SU-DHL-6 (cell line): Measurements from ENCODE around the gene JAK1.

Source experiments
- H2AFZ ChIP-seq: fragments of 200-600 bp; sonication (generic); 2 replicates; pipeline ENCODE4 v1.6.1; 2014; ENCODE audit warnings: low read depth, mild to moderate bottlenecking, moderate library complexity, mixed read lengths, antibody characterized with exemption, low read length; ENCODE audit not compliant: severe bottlenecking
- H3F3A ChIP-seq: fragments of 200-600 bp; shearing (Covaris generic); 2 replicates; pipeline ENCODE4 v1.6.0; 2016; ENCODE audit warnings: antibody characterized with exemption, mild to moderate bottlenecking; ENCODE audit not compliant: insufficient read depth
- H3K27ac ChIP-seq: fragments of 200-600 bp; sonication (generic); 2 replicates; pipeline ENCODE4 v1.5.1; 2016; ENCODE audit warnings: low read depth, mild to moderate bottlenecking, low read length, moderate library complexity, mixed read lengths
- H3K27me3 ChIP-seq: fragments of 200-600 bp; sonication (generic), shearing (Covaris generic); 2 replicates; pipeline ENCODE4 v1.6.0; 2014; ENCODE audit warnings: mild to moderate bottlenecking, low read length
- H3K36me3 ChIP-seq: fragments of 200-600 bp; sonication (generic); 2 replicates; pipeline ENCODE4 v1.6.1; 2014; ENCODE audit warnings: mild to moderate bottlenecking, low read length, mixed read lengths
- H3K4me2 ChIP-seq: fragments of 300-600, 200-600 bp; shearing (Covaris generic), sonication (generic); 2 replicates; pipeline ENCODE4 v1.6.0; 2014; ENCODE audit warnings: low read length, low read depth, mild to moderate bottlenecking; ENCODE audit not compliant: poor library complexity, severe bottlenecking
- H3K4me3 ChIP-seq: fragments of 200-600 bp; sonication (generic); 2 replicates; pipeline ENCODE4 v1.5.1; 2014; ENCODE audit warnings: antibody characterized with exemption, low read length, mild to moderate bottlenecking, mixed read lengths; ENCODE audit not compliant: insufficient read depth, poor library complexity, severe bottlenecking
- H3K79me2 ChIP-seq: fragments of 200-600 bp; sonication (generic); 2 replicates; pipeline ENCODE4 v1.6.1; 2014; ENCODE audit warnings: mild to moderate bottlenecking, low read length, moderate library complexity; ENCODE audit not compliant: insufficient read depth
- H3K9ac ChIP-seq: fragments of 200-600 bp; sonication (generic); 2 replicates; pipeline ENCODE4 v1.7.0; 2014; ENCODE audit warnings: mild to moderate bottlenecking, low read length
- H3K9me2 ChIP-seq: fragments of 200-600 bp; sonication (generic); replicated peaks from 2 replicates; pipeline ENCODE4 v1.6.1; 2014; ENCODE audit warnings: low read length; ENCODE audit not compliant: insufficient read depth
- H3K9me3 ChIP-seq: fragments of 200-600 bp; sonication (generic); 2 replicates; pipeline ENCODE4 v1.6.1; 2014; ENCODE audit warnings: low read length, mixed read lengths; ENCODE audit not compliant: insufficient read depth
- H4K20me1 ChIP-seq: fragments of 200-600 bp; sonication (generic); 2 replicates; pipeline ENCODE4 v1.6.1; 2014; ENCODE audit warnings: low read depth, mild to moderate bottlenecking, antibody characterized with exemption, low read length, moderate library complexity, mixed read lengths
- EZH2phosphoT487 ChIP-seq: fragments of 200-600 bp; sonication (generic), shearing (Covaris generic); conservative IDR thresholded peaks from 2 replicates; pipeline ENCODE4 v1.6.1; 2018; ENCODE audit warnings: mild to moderate bottlenecking, antibody characterized with exemption, low read length, moderate library complexity, mixed read lengths
- TF ChIP-seq, protein P1 (sequence below): fragments of 200-600 bp; sonication (generic); IDR thresholded peaks from one replicate; pipeline ENCODE4 v1.5.1; 2017; ENCODE audit warnings: antibody characterized with exemption, mild to moderate bottlenecking, low read length, moderate library complexity; ENCODE audit not compliant: insufficient read depth, poor library complexity, severe bottlenecking

JAK1 gene

GRCh38 chr1:64874666-64875065 is 91.7 kb downstream of the JAK1 start:
- H4K20me1 ChIP-seq: no peaks in the 10 kb centered on the region
- no peaks in the 10 kb centered on the region for H3K9me3 ChIP-seq
- no peak overlapping the region for H2AFZ ChIP-seq
- 0 out of 2 replicates have a peak, but pooled peaks cover 2% of the 10 kb centered on the region for H3K36me3 ChIP-seq
- no peak overlapping the region for H3K9ac ChIP-seq
- no peak overlapping the region for H3K4me2 ChIP-seq
- H3F3A ChIP-seq: no peaks in the 10 kb centered on the region
- H3K27me3 ChIP-seq: no peaks in the 10 kb centered on the region
- no peak overlapping the region for H3K4me3 ChIP-seq
- H3K27ac ChIP-seq: no peak overlapping the region
- no peak for TF ChIP-seq EZH2phosphoT487
- TF ChIP-seq, protein P1, sequence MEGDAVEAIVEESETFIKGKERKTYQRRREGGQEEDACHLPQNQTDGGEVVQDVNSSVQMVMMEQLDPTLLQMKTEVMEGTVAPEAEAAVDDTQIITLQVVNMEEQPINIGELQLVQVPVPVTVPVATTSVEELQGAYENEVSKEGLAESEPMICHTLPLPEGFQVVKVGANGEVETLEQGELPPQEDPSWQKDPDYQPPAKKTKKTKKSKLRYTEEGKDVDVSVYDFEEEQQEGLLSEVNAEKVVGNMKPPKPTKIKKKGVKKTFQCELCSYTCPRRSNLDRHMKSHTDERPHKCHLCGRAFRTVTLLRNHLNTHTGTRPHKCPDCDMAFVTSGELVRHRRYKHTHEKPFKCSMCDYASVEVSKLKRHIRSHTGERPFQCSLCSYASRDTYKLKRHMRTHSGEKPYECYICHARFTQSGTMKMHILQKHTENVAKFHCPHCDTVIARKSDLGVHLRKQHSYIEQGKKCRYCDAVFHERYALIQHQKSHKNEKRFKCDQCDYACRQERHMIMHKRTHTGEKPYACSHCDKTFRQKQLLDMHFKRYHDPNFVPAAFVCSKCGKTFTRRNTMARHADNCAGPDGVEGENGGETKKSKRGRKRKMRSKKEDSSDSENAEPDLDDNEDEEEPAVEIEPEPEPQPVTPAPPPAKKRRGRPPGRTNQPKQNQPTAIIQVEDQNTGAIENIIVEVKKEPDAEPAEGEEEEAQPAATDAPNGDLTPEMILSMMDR: no peak
- H3K79me2 ChIP-seq: no peaks in the 10 kb centered on the region
- no peaks in the 10 kb centered on the region for H3K9me2 ChIP-seq

DNA sequence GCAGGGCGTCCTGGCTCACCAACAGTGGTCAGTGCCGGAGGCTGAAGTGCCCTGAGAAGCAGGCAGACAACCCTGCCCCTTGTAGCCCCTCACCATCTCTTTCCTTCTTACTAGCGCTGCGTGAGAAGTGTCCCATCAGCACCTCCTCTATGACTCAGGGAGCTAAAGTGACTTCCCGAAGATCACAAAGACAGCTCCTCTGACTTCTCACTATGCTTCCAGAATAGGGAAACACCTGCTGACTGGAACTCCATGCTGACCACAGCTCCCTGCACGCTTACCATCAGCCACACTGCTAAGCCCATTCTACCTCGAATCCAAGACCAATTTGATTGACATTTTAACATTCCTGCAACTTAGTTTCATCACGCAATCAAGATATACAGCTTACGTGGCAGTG is 92.8 kb downstream of the JAK1 start:
- Histone ChIP-seq H2AFZ (no peak overlapping the region), H3K36me3 (0 out of 2 replicates have a peak, but pooled peaks cover 2% of the 10 kb centered on the region)
- TF ChIP-seq EZH2phosphoT487: no peak
- TF ChIP-seq, protein P1: no peak

GRCh38 chr1:64872067-64872466 is 94.3 kb downstream of the JAK1 start:
- Histone ChIP-seq H4K20me1 (no peaks in the 10 kb centered on the region), H3K27me3 (no peaks in the 10 kb centered on the region), H3K9me2 (no peaks in the 10 kb centered on the region), H3K9ac (no peak overlapping the region), H3K4me3 (no peak overlapping the region), H3K79me2 (no peaks in the 10 kb centered on the region), H3K4me2 (no peak overlapping the region), H3F3A (no peaks in the 10 kb centered on the region), H3K27ac (no peak overlapping the region), H2AFZ (no peak overlapping the region), H3K9me3 (no peaks in the 10 kb centered on the region), H3K36me3 (no peaks in the 10 kb centered on the region)
- TF ChIP-seq, protein P1: no peak
- TF ChIP-seq EZH2phosphoT487: no peak

More for the DNA sequence above, 92.8 kb downstream of the JAK1 start:
- Histone ChIP-seq H4K20me1 (no peaks in the 10 kb centered on the region), H3K27me3 (no peaks in the 10 kb centered on the region), H3K79me2 (no peaks in the 10 kb centered on the region), H3F3A (no peaks in the 10 kb centered on the region), H3K4me2 (no peak overlapping the region), H3K9me2 (no peaks in the 10 kb centered on the region), H3K27ac (no peak overlapping the region), H3K9me3 (no peaks in the 10 kb centered on the region), H3K4me3 (no peak overlapping the region), H3K9ac (no peak overlapping the region)
